ENCODE data around the gene SDK1. TPM values are rescaled to one million over a fixed set of nuclear protein-coding genes. Genes with fewer than 3 reads are reported as not detected.

The SDK1 gene
- total and polyA plus RNA-seq, 2 experiments from 2014 or later: 4.1 to 16.5 TPM

- TF ChIP-seq CTCF (IDR thresholded peaks at IDR 0.05; ENCODE audit: low read depth, low read length): no peak
- Histone ChIP-seq H3K4me1 (ENCODE audit: low read depth) (no peaks in the 10 kb centered on the region), H3K27ac (no peak overlapping the region), H3K4me3 (no peak overlapping the region), H3K36me3 (no peaks in the 10 kb centered on the region), H3K9me3 (ENCODE audit: low read depth) (no peaks in the 10 kb centered on the region), H3K27me3 (no peaks in the 10 kb centered on the region)
- no peak for DNase-seq (ENCODE audit: low read depth in 1 of 2, low spot score in 1 of 2)
Measured at GRCh38 chr7:3953946-3954345, 652.9 kb downstream of the SDK1 start.

GRCh38 chr7:3955026-3955425 is 654.0 kb downstream of the SDK1 start:
- no peak overlapping the region for H3K27ac ChIP-seq
- no peaks in the 10 kb centered on the region for H3K36me3 ChIP-seq
- no peaks in the 10 kb centered on the region for H3K9me3 ChIP-seq (ENCODE audit: low read depth)
- DNase-seq (ENCODE audit: low read depth in 1 of 2, low spot score in 1 of 2): no peak
- no peaks in the 10 kb centered on the region for H3K4me1 ChIP-seq (ENCODE audit: low read depth)
- no peak for TF ChIP-seq CTCF (IDR thresholded peaks at IDR 0.05; ENCODE audit: low read depth, low read length)
- no peaks in the 10 kb centered on the region for H3K27me3 ChIP-seq
- no peak overlapping the region for H3K4me3 ChIP-seq

GRCh38 chr7:3955751-3956696 is 655.0 kb downstream of the SDK1 start:
- Histone ChIP-seq H3K36me3 (no peaks in the 10 kb centered on the region), H3K4me1 (ENCODE audit: low read depth) (no peaks in the 10 kb centered on the region), H3K4me3 (no peak overlapping the region), H3K27ac (no peak overlapping the region), H3K27me3 (no peaks in the 10 kb centered on the region), H3K9me3 (ENCODE audit: low read depth) (no peaks in the 10 kb centered on the region)
- no peak for DNase-seq (ENCODE audit: low read depth in 1 of 2, low spot score in 1 of 2)
- TF ChIP-seq CTCF (IDR thresholded peaks at IDR 0.05; ENCODE audit: low read depth, low read length): no peak

- DNase-seq (ENCODE audit: low read depth in 1 of 2, low spot score in 1 of 2): no peak
- no peaks in the 10 kb centered on the region for H3K27me3 ChIP-seq
- TF ChIP-seq CTCF (IDR thresholded peaks at IDR 0.05; ENCODE audit: low read depth, low read length): no peak
- H3K36me3 ChIP-seq: no peaks in the 10 kb centered on the region
- no peak overlapping the region for H3K4me3 ChIP-seq
- H3K27ac ChIP-seq: no peak overlapping the region
- no peaks in the 10 kb centered on the region for H3K4me1 ChIP-seq (ENCODE audit: low read depth)
- H3K9me3 ChIP-seq (ENCODE audit: low read depth): no peaks in the 10 kb centered on the region
Measured at GRCh38 chr7:3956949-3957348, 655.9 kb downstream of the SDK1 start.

- no peaks in the 10 kb centered on the region for H3K36me3 ChIP-seq
- no peaks in the 10 kb centered on the region for H3K27me3 ChIP-seq
- H3K27ac ChIP-seq: no peak overlapping the region
- no peak for DNase-seq (ENCODE audit: low read depth in 1 of 2, low spot score in 1 of 2)
- no peaks in the 10 kb centered on the region for H3K9me3 ChIP-seq (ENCODE audit: low read depth)
- H3K4me3 ChIP-seq: no peak overlapping the region
- no peaks in the 10 kb centered on the region for H3K4me1 ChIP-seq (ENCODE audit: low read depth)
- TF ChIP-seq CTCF (IDR thresholded peaks at IDR 0.05; ENCODE audit: low read depth, low read length): no peak
Measured at GRCh38 chr7:3957472-3958108, 656.5 kb downstream of the SDK1 start.
